CD4-positive, alpha-beta T cell treated with Interleukin-10 for 1 hour (primary cell): ENCODE measurements around the gene WAPL.
"Not testable (repeated sequence)": the region's sequence is repeated elsewhere in the genome, so short reads cannot be mapped to it uniquely, and the experiment has no call there.

Experiments
- DNase-seq: peaks from one replicate; pipeline ENCODE4 v3.0.0-alpha.2; 2020

WAPL gene

GRCh38 chr10:86409183-86409582 lies 112.4 kb downstream of the WAPL start:
- no peak for DNase-seq

- DNase-seq = no peak
Measured at GRCh38 chr10:86403183-86403797, 118.3 kb downstream of the WAPL start.

DNA sequence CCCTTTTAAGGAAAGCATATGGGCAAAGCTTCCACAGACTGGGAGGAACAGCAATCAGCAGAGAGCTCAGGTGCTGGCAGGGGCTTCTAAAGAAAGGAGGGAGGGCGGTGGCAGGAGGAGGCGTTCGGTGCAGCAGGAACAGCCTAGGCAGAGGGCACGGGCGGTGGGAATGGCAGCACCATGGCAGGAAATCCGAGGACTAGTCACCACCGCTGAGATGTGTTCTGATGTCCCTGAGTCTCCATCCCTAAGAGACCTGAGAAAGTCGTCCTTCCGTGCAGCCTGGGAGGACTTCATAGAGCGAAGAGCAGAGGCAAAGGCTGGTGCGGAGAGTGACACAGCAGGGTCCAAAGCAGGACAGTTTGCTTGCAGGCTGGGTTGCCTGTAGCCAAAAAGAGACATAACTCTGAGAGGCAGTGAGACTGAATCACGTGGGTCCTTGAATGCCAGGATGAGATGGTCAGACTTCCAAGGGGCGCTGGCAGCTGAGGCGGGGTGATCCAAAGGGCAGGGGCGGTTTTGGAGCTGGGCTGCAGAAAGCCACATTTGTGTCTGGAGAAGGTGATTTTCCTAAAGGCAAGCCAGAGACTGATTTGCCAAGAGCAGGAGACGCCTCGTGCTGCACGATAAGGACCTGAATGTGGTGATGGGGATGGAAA lies 119.2 kb downstream of the WAPL start:
- DNase-seq = no peak

GRCh38 chr10:86401588-86402282 lies 119.9 kb downstream of the WAPL start:
- no peak for DNase-seq

DNA sequence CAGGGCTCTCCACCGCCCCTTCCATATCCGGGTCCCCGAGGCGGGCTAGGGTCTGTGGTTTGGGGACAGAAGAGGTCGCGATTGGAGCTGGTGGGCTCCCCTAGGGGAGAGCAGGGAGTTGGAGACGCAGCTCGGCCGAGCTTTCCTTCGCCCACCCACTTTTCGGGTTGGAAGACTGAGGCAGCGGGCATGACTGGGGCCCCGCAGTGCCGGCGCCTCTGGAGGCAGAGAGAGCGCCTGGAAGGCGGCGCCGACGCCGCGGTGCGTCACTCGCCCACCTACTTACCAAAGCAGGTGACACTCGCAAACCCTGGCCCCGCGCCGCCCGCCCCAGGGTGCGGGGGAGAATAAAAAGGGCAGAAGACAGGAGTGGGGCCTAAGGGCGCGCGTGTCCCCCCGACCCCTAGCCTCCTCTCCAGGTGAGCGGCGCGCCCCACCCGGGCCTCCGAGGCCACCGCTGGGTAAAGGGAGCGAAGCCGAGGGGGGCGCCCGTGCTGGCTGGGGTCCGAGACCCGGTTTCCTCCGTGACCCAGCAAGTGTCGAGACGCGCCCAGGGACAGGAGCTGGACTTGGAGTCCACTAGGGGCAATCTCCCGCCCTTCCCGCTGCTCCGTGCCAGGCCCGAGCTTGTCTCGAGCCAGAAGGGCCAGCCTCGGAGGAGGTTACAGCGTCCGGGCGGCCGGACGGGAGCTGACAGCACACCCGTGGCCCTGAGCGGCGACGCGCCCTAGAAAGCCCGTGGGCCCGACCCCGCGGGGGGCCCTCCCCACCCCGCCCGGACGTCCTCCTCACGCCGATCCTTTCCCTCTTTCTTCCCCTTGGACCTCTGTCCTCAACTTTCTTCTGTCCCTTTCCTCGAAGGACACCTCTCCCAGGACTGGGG lies 120.6 kb downstream of the WAPL start:
- peak; percentile 61 for DNase-seq

GRCh38 chr10:86399879-86400704 lies 121.5 kb downstream of the WAPL start:
- DNase-seq = peak; percentile 90

DNA sequence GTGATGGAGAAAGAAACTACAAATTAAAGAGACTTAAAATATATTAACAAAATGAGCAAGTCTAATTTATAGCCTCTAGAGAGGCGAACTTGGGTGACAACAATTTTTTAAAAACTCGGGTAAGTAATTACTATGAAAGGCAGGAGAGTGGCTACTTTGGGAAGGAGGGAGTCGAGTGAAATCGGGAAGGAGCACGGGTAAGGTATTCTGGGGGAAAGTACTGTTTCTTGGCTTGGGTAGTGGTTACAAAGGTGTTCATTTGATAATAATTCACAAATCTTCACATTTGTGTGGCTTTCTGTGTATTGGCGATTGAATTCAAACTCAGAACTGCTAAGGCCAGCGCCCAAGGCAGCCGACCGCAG lies 122.1 kb downstream of the WAPL start:
- no peak for DNase-seq

DNA sequence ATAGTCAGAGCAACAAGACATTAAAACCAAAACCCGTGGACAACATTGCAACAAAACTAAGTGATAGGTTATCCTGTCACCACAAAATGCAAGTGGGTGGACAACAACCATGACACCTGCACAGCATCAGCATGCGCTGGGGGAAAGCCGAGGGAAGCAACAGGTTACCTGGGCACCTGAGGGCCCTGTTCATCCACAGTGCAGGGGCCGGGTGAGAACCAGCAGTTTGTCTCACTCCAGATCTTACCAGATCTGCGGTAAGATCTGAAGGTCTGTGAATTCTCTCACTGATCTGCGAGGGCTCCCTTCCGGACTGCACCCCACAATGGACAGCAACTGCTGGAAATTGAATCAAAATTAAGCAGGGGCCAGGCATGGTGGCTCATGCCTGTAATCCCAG lies 124.5 kb downstream of the WAPL start:
- DNase-seq = no peak

GRCh38 chr10:86393862-86394455 lies 127.6 kb downstream of the WAPL start:
- DNase-seq = no peak

DNA sequence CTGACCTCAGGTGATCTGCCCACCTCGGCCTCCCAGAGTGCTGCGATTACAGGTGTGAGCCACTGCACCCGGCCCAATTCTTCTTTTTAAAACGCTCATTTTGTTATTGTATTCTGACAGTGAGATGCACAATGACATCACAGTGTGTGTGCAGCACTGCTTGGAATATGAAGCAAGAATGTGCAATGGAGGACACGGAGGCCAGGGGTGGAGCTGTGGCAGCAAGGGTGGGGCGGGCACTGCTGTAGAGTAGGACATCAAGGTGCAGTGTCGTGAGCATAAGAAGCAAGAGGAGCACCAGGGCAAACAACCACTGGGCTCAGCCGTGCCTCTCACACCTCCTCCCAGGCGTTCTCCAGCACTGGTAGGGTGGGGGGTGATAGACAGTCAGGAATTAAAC lies 128.2 kb downstream of the WAPL start:
- DNase-seq = no peak

DNA sequence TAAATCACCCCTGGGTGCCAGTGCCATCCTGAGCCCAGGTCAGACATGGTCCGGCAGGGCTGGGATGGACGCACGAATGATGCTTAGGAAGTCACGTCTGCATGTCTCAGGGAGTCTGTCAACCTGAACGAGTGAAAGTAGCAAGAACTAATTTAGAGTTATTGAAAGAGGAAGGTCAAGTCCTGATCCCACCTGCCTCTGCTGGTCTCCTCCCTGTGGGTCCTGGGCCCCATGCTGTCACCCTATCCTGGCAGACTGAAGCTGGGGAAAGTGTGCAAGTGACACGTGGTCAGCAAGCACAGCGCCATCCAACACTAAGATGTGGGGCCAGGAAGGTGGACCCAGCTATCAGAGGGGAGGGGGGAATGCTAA lies 128.9 kb downstream of the WAPL start:
- DNase-seq = no peak

- no peak for DNase-seq
Measured at GRCh38 chr10:86391986-86392722, 129.4 kb downstream of the WAPL start.

GRCh38 chr10:86391236-86391840 lies 130.3 kb downstream of the WAPL start:
- no peak for DNase-seq

- DNase-seq = no peak
Measured at GRCh38 chr10:86390337-86391120, 131.1 kb downstream of the WAPL start.

DNA sequence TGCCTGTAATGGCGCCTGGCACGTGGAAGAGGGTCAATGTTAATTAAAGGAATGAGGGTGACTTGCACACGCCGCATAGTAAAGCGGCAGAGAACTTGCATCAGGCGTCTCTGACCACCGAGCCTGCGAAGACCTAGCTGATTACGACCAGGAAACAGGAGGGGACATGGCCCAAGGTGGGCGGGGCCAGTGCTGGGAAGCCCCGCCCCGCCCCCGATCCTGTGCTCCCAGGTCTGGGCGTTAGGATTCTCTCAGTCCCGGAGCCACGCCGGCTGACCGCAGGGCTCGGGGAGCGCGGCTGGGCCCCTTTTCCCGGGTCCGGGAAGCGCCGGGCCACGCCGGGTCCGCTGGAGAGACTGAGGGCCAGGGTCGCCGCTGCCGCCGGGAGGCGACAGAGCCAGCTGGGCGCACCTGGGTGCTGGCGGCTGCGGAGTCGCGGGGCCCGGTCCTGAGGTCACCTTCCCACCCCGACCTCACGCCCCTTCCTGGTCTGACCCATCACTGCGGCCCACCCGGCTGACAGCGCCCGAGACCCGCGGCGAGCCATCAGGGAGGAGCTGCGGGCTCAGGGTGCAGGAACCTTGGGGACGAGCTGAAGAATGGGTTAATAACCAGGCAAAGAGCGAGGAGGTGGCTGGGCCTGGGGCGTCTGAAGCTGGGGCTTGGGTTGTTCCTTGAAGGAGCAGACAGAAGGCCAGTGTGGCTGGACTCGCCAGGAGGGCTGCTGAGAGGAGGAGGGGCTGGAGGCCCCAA lies 132.0 kb downstream of the WAPL start:
- no peak for DNase-seq

DNA sequence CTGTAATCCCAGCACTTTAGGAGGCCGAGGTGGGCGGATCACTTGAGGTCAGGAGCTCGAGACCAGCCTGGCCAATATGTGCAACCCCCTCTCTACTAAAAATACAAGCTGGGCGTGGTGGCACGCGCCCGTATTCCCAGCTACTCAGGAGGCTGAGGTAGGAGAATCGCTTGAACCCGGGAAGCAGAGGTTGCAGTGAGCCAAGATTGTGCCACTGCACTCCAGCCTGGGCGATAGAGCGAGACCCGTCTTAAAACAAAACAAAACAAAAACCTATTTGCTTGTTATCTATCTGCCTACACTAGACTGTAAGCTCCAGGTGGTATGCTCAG lies 132.5 kb downstream of the WAPL start:
- not testable (repeated sequence) for DNase-seq

DNA sequence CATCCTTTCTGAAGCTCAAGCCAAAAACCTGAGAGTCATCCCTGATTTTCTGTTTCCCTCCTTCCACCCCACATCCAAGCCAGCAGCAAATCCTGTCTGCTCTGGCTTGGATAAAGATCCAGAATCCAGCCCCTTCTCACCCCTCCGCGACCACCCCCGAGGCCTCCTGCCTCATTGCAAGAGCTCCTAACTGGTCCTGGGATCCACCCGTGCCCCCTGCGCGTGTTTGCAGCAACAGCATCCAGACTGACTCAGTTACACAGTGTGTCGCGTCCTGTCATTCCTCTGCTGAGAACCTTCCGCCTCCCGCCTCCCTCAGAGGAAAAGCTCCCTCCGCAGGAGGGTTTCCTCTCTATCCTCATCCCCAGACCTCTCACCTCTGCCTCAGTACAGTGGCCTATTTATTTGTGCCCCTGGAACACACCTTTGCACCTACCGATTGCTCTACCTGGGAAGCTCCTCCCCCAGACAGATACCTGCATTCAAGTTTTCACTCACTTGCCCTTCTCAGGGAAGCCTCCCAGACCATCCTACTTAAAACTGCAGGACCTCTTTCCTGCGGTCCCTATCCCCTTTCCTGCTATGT lies 133.4 kb downstream of the WAPL start:
- DNase-seq = no peak

DNA sequence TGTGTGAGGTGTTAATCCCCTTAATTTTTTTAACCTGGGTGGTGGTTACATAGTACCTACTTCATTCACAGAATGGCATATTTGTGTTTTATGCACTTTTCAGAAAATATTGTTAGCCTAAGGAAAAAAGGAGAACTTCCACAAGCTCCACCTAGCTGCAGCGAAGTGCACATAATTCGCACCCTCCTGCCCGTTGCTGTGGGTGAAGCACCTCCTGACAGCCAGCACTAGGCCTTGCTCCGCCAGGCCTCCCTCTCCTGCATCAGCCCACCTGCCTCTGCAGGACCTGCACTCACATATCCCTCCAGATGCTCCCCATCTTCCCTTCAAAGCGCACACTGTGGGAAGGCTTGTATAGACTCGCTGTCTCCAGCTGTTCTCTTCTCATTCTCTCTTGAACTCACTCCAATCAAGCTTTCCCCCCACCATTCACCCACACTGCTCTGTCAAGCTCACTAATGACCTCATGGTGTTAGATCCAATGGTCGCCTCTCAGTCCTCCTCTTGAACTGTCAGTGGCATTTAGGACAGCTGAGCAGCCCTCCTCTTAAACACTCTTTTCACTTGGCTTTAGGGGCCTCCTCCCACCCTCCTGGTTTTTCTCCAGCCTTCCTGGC lies 134.3 kb downstream of the WAPL start:
- DNase-seq = no peak

DNA sequence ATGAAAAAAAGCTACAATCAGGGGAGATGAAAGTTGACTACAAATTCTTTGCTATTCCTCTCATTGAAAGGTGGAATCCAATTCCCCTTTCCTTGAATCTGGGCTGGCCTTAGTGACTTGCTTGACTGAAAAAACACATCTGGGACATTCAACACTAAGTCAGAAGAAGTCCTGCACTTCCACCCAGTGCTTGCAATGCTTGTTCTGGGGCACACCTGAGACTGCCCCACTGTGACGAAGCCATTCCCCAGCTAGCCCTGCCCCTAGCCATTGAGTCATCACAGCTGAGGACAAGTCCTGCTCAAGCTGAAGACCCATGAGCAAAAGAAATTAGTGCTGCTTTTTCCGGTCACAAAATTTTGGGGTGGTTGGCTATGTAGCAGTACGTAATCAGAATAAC lies 135.8 kb downstream of the WAPL start:
- DNase-seq = no peak
